NCI-H1930 (cell line): ENCODE data around the gene GRK6.

Experiments
- DNase-seq, 2 experiments: peaks; one replicate each; lab custom pipeline; 2025; lab: John Stamatoyannopoulos, UW

Gene GRK6

GRCh38 chr5:177487144-177487543, 60.7 kb downstream of the GRK6 start:
- no peak for DNase-seq

DNA sequence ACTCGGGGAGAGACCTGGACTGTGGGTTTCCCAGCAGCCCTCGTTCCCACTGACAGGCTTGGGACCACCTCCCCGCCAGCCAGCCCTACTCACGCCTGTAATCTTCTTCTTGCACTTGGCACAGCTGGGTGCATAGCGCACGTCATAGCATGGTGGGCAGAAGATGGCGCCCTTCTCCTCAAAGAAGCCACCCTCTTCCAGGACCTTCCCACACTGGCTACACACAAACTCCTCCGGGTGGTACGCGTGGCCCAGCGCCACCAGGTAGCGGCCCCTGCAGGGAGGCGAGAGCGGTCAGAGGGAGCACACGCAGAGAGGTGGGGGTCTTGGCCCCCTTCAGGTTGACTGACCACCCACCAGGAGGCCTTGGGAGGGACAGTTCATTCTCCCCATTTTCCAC, 61.5 kb downstream of the GRK6 start:
- DNase-seq: no peak

- DNase-seq: no peak
These were observed 62.7 kb downstream of the GRK6 start for GRCh38 chr5:177489119-177489716.

DNA sequence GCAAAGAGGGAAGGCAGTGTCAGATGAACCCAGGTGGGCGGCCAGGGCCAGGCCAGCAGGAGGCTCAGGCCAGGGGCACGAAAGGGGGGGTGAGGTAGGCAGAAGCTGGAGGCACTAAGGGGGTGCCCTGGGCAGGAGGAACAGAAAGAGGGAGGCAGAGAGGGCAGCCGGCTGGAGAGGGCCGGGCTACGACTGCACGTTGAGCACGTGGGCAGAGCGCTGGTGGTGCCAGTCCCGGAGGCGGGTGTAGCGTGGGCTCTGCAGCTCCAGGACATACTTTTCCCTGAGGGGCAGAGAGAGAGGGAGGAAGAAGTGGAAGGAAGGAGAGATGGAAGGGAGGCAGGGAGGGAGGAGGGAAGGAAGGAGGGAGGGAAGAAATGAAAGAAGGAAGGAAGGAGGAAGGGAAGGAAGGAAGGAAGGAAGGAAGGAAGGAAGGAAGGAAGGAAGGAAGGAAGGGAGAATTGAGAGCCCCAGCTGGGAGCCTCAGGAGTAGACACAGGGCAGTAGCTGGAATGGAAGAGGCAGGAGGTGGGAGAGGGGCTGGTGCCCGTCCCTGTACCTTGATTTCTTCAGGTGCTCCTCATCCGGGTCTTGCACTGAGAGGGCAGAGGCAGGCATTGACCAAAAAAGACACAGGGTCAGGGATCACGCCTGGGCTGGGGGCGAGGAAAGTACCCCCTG, 64.0 kb downstream of the GRK6 start:
- DNase-seq: no peak

- DNase-seq: no peak
These were observed 64.5 kb downstream of the GRK6 start for GRCh38 chr5:177490992-177491391.

DNA sequence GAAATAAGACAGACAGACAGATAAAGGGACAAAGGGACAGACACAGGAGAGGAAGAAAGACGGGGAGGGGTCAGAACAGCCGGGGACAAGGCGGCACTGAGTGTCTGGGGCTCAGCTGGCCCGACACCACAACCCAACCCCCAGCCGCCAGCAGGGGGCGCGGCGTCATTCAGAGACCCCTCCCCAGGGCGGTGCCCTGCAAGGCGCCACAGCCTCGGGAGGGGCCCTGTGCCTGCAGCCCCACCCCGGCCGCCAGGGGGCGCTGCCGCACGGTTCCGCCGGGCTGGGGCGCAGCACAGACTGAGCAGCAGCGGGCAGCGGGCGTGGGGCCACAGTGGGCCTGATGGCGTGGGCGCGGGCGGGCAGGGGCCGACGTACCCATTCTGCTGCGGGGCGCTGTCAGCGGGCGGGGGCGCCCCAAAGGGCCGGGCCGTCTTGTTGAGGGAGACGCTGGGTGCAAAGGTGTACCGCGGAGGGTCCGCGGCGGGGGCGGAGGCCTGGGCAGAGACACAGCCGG, 65.0 kb downstream of the GRK6 start:
- DNase-seq: peak; percentile 43 to 75

GRCh38 chr5:177491983-177492746, 65.7 kb downstream of the GRK6 start:
- no peak for DNase-seq
